GM21447 (cell line): ENCODE data around the gene GNB4.

Source experiments
- ATAC-seq: cut with Tn5 transposase; IDR thresholded peaks from one replicate; pipeline ENCODE4 v1.9.1; 2021; ENCODE audit not compliant: unreplicated experiment

GNB4 gene

GRCh38 chr3:179438841-179439240, 12.4 kb downstream of the GNB4 start:
- peak; percentile 92 for ATAC-seq

GRCh38 chr3:179436517-179436916, 14.8 kb downstream of the GNB4 start:
- no peak for ATAC-seq

GRCh38 chr3:179432451-179432850, 18.8 kb downstream of the GNB4 start:
- no peak for ATAC-seq

GRCh38 chr3:179432021-179432420, 19.2 kb downstream of the GNB4 start:
- peak; percentile 83 for ATAC-seq

- ATAC-seq: no peak
These were observed 20.9 kb downstream of the GNB4 start for GRCh38 chr3:179430277-179430870.

DNA sequence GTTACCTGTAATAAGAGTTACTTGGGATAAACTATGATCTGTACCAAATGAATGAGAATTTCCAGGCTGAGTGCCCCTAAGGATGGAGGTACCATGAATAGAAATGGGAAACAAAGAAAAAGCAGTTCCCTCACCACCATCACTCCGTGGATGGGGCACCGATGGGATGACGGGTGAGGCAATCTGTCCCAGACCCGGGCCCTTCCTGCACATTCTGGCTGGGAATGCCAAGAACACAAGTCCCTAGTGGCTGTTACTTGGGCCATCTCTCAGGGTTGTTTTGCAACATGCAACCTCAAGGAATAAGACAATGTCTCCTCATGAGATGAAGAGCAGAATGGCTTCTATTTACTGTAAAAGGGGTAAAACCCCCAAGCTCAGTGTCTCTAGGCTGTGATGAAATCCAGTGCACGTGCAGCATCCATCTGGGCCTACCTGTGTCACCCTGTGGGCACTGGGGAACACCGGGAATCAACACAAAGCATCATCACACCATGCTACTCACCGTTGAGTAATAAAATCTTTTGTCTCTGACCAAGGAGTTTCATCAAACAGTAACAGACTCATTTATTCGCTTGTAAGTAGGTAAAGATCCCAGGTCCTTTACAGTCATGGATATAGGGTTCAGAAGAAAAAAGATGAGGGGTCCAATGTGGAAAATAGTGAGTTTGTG, 22.3 kb downstream of the GNB4 start:
- no peak for ATAC-seq

DNA sequence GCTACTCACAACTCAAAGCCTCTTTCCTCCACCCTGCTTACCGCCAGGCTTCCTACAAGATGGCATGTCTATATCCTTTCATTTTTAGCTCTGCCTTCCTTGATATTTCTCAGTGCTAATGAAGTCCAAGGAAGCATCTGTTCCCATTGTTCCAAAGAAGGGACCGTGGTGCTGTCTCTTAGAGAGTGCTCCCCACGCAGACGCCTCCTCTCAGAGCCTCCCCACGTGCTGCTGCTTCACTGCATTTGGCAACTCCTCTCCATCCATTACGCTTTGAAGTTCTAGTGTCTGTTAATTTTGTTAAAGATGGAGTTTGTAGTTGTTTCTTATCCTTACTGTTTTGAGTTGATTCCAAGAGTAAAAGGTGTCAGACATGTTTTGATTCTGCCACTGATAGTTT, 26.2 kb downstream of the GNB4 start:
- no peak for ATAC-seq

- no peak for ATAC-seq
These were observed 29.8 kb downstream of the GNB4 start for GRCh38 chr3:179421500-179421899.

- no peak for ATAC-seq
These were observed 32.7 kb downstream of the GNB4 start for GRCh38 chr3:179418610-179419009.

DNA sequence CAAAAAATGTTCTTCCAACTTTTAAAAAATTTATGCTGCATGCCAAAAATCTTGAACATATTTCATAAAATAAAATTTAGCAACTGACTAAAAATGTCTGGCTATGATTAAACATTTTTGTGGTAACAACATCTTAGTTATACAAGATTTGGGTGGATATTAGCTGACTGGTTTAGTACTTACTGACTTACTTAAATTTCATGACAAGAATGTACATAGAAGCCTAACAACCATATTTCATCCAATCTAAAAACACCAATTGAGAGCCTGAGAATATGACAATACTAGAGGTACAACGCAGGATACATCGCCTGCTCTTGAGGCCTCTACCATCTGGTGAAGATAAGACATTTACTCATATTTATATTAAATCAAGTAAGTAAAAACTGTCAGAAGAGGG, 34.6 kb downstream of the GNB4 start:
- no peak for ATAC-seq

DNA sequence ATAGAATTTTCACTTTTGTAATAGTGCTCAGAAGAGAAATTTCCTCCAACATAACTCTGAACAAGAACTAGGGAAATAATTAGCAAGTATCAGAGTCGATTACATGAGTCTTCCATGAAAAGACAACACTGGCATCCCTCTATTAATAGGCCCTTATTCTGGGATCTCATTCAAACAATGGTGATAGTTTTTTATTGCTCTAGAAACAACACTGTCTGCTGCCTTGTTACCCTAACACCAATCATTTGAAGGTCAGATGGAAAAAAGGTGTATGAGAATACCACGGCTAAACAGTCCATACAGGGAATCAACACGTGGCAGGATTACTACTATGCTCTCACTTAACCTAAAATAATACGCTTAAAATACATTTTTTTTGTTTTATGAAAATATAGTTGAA, 35.9 kb downstream of the GNB4 start:
- no peak for ATAC-seq

GRCh38 chr3:179414804-179415203, 36.5 kb downstream of the GNB4 start:
- ATAC-seq: no peak

GRCh38 chr3:179410999-179411398, 40.3 kb downstream of the GNB4 start:
- ATAC-seq: peak; percentile 68

GRCh38 chr3:179410331-179410730, 40.9 kb downstream of the GNB4 start:
- ATAC-seq: no peak

DNA sequence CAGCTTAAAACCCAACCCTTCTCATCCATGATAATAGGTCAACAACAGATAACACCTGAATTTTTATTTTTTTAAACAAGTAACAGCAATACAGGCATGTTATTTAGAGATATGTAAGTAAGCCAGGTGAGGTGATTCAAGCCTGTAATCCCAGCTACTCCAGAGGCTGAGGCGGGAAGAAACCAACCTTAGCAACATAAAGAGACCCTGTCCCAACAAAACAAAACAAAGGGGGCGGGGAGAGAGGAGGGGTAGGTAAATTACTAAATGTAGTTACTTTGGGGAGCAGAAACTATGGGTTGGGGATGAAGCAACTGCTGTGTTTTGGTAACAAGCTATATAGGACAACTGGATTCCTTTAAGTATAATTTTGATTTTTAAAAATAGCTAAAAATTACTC, 47.0 kb downstream of the GNB4 start:
- no peak for ATAC-seq

GRCh38 chr3:179402963-179403362, 48.3 kb downstream of the GNB4 start:
- no peak for ATAC-seq

DNA sequence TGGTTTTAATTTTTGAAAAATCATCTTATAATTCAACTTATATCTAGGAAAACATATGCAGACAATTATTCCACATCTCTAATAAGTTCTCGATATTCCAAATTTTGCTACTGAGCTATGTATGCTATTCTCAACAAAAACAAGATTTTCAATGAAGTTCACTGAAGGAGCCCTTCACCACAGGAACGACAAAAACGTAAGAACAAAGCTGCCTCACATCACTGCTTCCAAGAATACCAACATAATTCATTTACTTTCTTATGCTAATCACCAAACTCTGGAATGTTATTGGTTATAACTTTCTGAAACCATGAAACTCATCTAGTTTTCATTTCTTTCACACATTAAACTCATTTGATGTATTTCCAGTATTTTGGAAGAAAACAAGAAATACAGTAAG, 49.7 kb downstream of the GNB4 start:
- no peak for ATAC-seq

GRCh38 chr3:179398574-179399231, 52.6 kb downstream of the GNB4 start:
- ATAC-seq: no peak

- ATAC-seq: no peak
These were observed 59.4 kb downstream of the GNB4 start for GRCh38 chr3:179391906-179392305.

DNA sequence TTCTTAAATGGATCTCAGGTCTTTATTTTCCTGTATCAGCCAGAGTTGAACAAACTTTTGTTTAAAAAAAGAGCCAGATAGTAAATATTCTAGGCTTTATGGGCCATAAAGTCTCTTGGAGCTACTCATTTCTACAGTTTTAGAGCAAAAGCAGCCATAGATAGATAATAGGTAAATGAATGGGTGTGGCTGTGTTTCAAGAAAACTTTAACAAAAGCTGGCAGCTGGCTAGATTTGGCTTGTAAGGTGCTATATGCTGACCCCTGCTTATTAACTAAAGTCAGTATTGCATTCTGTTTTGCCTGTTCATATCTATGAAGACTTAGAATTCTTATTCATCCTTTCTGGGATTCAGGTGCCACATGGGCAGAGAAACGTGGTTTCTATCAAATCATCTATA, 74.8 kb downstream of the GNB4 start:
- ATAC-seq: no peak

GRCh38 chr3:179375091-179375999, 75.9 kb downstream of the GNB4 start:
- no peak for ATAC-seq
